A673 (cell line): ENCODE results near the gene PARP11. TPM values are rescaled to one million over a fixed set of nuclear protein-coding genes. Genes with fewer than 3 reads are reported as not detected.

Source experiments
- BruUV-seq: library from RNA; stranded (reverse); fragments of 400-500 nt; replicated peaks from 2 replicates; lab custom pipeline; 2021; lab: Mats Ljungman, UMichigan
- CTCF ChIA-PET: fragments of 300-600 bp; sonication (Branson Sonifier 250); formaldehyde crosslinking; loops from one replicate; lab custom pipeline; 2022; ENCODE audit warnings: antibody characterized with exemption; lab: Charles Lee
- POLR2A ChIA-PET: fragments of 300-600 bp; sonication (Branson Sonifier 250); formaldehyde crosslinking; loops from one replicate; lab custom pipeline; 2022; ENCODE audit warnings: antibody characterized with exemption; ENCODE audit not compliant: low non-redundant PET; lab: Charles Lee
- DNase-seq: peaks from one replicate; pipeline ENCODE4 v3.0.0-alpha.2; 2015; ENCODE audit warnings: low spot score
- H3K27ac ChIP-seq: fragments of 200-600 bp; sonication (generic); 2 replicates; pipeline ENCODE4 v1.5.1; 2016; ENCODE audit warnings: mixed run types, low read depth, mild to moderate bottlenecking, mixed read lengths, antibody characterized with exemption, low read length; ENCODE audit not compliant: poor library complexity, severe bottlenecking
- H3K27me3 ChIP-seq: fragments of 200-600 bp; sonication (generic); replicated peaks from 2 replicates; pipeline ENCODE4 v1.6.1; 2017; ENCODE audit warnings: mixed run types, low read depth, mild to moderate bottlenecking, mixed read lengths, antibody characterized with exemption, low read length; ENCODE audit not compliant: insufficient read depth, poor library complexity
- H3K36me3 ChIP-seq: fragments of 200-600 bp; sonication (generic); 2 replicates; pipeline ENCODE4 v1.6.1; 2016; ENCODE audit warnings: mixed run types, mild to moderate bottlenecking, mixed read lengths, antibody characterized with exemption, low read length; ENCODE audit not compliant: insufficient read depth, poor library complexity, severe bottlenecking
- H3K4me1 ChIP-seq: fragments of 200-600 bp; sonication (generic); 2 replicates; pipeline ENCODE4 v1.6.1; 2017; ENCODE audit warnings: mixed run types, mild to moderate bottlenecking, mixed read lengths, antibody characterized with exemption, low read length; ENCODE audit not compliant: insufficient read depth, poor library complexity, severe bottlenecking
- H3K4me3 ChIP-seq: fragments of 200-600 bp; sonication (generic); 2 replicates; pipeline ENCODE4 v1.5.1; 2016; ENCODE audit warnings: low read depth, mixed run types, mild to moderate bottlenecking, mixed read lengths, low read length; ENCODE audit not compliant: poor library complexity, severe bottlenecking
- H3K9me3 ChIP-seq: fragments of 200-600 bp; sonication (generic); 2 replicates; pipeline ENCODE4 v1.6.1; 2016; ENCODE audit warnings: mixed run types, low read depth, mild to moderate bottlenecking, mixed read lengths, antibody characterized with exemption, low read length; ENCODE audit not compliant: poor library complexity, severe bottlenecking
- EZH2 ChIP-seq: fragments of 200-600 bp; sonication (generic); IDR thresholded peaks from 2 replicates; pipeline ENCODE4 v1.6.1; 2017; ENCODE audit warnings: borderline replicate concordance, low read depth, mild to moderate bottlenecking, mixed read lengths, antibody characterized with exemption, low read length; ENCODE audit not compliant: poor library complexity, severe bottlenecking
- intact Hi-C: fragments of 100-400 bp; cut with micrococcal nuclease; formaldehyde crosslinking; loops from one replicate; pipeline ENCODE4 v1.10.0; 2022; ENCODE audit not compliant: unreplicated experiment
- total RNA-seq: library from RNA; stranded (reverse); gene quantifications from 2 replicates; pipeline ENCODE4 v1.2.3, GENCODE V29; 2021
- TF ChIP-seq, protein P1 (sequence below): fragments of 300-800, 200-600 bp; sonication (generic); conservative IDR thresholded peaks from 2 replicates; pipeline ENCODE4 v1.5.1; 2017; ENCODE audit warnings: low read depth, mild to moderate bottlenecking, antibody characterized with exemption, low read length, moderate library complexity, mixed read lengths

The PARP11 gene
- total RNA-seq, 1 experiment from 2014 or later: 7.7 TPM

DNA sequence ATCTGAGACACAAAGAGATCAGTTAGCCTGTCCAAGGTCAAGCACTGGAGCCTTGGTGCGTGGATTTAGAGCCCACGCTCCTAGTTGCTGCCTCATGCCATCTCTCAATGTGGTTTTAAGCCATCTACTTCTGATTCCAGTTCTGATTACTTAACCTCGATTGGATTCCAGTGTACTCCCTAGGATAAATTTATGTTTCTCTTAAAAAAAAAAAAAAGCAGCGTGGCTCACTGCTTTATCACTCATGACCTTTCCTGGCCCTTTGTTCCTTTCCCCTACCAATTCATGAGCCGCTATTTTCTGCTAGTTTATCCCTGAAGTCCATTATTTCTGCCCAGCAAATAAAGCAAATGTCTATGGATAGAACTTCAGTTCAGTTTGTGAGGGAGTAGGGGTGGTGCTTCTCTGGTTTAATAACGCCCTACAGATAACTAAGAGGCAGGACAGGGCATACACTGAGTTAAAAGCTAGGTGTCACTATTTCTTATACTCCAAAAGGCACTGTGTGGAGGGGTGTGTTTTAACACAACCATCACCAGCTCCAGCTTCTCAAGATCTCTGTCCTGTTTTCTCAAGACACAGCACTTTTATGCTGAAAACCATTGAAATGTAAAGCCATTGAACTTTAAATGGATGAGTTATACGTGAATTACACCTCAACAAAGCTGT, 9.8 kb upstream of the PARP11 start:
- Histone ChIP-seq H3K9me3 (no peaks in the 10 kb centered on the region), H3K27me3 (peaks cover 10% of the 10 kb centered on the region), H3K4me3 (no peak overlapping the region), H3K4me1 (no peaks in the 10 kb centered on the region), H3K36me3 (no peaks in the 10 kb centered on the region), H3K27ac (no peak overlapping the region)
- intact Hi-C loops: no loop called here
- peak; percentile 21 for DNase-seq
- ChIA-PET CTCF (interaction anchor here (0.6 to 1.3 kb wide), 4 partner anchors 10 to 393 kb away, joined by 3 to 8 read pairs (median 4); partner anchors contain the start of gene PARP11), POLR2A (no interaction called here)
- no TSS peak for BruUV-seq
- TF ChIP-seq, protein P1, sequence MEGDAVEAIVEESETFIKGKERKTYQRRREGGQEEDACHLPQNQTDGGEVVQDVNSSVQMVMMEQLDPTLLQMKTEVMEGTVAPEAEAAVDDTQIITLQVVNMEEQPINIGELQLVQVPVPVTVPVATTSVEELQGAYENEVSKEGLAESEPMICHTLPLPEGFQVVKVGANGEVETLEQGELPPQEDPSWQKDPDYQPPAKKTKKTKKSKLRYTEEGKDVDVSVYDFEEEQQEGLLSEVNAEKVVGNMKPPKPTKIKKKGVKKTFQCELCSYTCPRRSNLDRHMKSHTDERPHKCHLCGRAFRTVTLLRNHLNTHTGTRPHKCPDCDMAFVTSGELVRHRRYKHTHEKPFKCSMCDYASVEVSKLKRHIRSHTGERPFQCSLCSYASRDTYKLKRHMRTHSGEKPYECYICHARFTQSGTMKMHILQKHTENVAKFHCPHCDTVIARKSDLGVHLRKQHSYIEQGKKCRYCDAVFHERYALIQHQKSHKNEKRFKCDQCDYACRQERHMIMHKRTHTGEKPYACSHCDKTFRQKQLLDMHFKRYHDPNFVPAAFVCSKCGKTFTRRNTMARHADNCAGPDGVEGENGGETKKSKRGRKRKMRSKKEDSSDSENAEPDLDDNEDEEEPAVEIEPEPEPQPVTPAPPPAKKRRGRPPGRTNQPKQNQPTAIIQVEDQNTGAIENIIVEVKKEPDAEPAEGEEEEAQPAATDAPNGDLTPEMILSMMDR: peak; percentile 43; the same call in 1 of the 2 replicates
- no peak for TF ChIP-seq EZH2

DNA sequence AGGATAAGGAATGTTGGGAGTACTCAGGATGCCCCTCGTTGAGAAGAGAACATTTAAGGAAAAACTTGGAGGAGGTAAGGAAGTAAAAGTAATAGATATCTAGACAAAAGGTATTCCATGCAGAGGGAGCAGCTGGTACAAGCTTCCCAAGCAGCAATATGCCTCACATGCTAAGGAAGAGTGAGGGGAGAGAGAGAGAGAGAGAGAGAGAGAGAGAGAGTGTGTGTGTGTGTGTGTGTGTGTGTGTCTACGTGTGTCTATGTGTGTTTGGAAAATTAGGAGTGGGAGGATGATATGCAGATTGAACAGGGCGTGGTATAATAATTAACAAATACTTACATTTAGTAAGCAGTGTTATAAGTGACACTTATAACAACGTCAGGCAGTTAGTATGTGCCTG, 9.2 kb upstream of the PARP11 start:
- ChIA-PET POLR2A (no interaction called here), CTCF (interaction anchor here (0.6 to 1.3 kb wide), 2 partner anchors 394 to 706 kb away, joined by 3 read pairs; no protein-coding TSS in a partner anchor)
- Histone ChIP-seq H3K4me1 (no peaks in the 10 kb centered on the region), H3K27ac (no peak overlapping the region), H3K36me3 (no peaks in the 10 kb centered on the region), H3K9me3 (no peaks in the 10 kb centered on the region), H3K4me3 (no peak overlapping the region), H3K27me3 (peaks cover 10% of the 10 kb centered on the region)
- DNase-seq: no peak
- intact Hi-C loops: no loop called here
- TF ChIP-seq, protein P1: no peak
- TF ChIP-seq EZH2: no peak
- no TSS peak for BruUV-seq

DNA sequence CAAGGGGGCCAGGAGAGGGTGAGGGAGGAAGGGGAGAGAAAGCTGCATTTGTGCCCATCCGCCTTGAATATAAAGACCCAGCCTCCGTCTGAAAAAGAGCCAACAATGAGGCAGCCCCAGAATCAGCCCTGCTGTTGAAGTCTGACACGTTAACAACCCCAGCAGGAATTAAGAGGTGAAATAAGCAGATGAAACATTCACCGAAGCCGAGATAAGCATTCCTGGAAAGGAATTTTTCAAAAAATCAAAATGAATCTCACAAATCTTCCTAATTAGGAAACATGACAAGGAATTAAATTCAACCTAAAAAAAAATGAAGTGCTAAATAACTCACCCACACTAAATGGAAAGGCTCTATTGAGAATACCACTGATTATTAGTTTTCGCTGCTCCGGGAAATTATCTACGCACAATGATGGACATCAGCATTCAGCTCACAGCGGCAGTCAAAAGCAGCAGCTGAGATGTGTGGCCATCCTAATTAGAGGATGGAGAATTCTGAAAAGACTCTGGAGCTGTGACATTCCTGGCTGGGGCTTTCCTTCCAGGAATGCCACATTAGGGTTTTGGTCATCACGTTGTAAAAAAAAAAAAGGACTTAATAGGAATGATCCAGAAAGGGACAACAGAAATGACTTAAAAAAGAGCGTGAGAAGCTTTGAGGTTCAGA, 8.2 kb upstream of the PARP11 start:
- BruUV-seq: no TSS peak
- H3K27ac ChIP-seq: no peak overlapping the region
- no peak for DNase-seq
- no peak overlapping the region for H3K4me3 ChIP-seq
- ChIA-PET POLR2A (no interaction called here), CTCF (interaction anchor here (0.6 kb wide), 1 partner anchor 705 kb away, joined by 3 read pairs; no protein-coding TSS in a partner anchor)
- H3K27me3 ChIP-seq: peaks cover 11% of the 10 kb centered on the region
- intact Hi-C loops: no loop called here
- no peaks in the 10 kb centered on the region for H3K36me3 ChIP-seq
- H3K9me3 ChIP-seq: no peaks in the 10 kb centered on the region
- TF ChIP-seq, protein P1: no peak
- TF ChIP-seq EZH2: no peak
- H3K4me1 ChIP-seq: no peaks in the 10 kb centered on the region
